Measurements from ENCODE around the gene ALDH3B1. TPM values are rescaled to one million over a fixed set of nuclear protein-coding genes. Genes with fewer than 3 reads are reported as not detected.

ALDH3B1 gene
- total and polyA plus RNA-seq, 10 of the 15 experiments (the other 5 are each of a cell fraction or from before 2014, with no cell fraction given): 0.03 to 0.37 (median 0.17) TPM; not detected in 3

DNA sequence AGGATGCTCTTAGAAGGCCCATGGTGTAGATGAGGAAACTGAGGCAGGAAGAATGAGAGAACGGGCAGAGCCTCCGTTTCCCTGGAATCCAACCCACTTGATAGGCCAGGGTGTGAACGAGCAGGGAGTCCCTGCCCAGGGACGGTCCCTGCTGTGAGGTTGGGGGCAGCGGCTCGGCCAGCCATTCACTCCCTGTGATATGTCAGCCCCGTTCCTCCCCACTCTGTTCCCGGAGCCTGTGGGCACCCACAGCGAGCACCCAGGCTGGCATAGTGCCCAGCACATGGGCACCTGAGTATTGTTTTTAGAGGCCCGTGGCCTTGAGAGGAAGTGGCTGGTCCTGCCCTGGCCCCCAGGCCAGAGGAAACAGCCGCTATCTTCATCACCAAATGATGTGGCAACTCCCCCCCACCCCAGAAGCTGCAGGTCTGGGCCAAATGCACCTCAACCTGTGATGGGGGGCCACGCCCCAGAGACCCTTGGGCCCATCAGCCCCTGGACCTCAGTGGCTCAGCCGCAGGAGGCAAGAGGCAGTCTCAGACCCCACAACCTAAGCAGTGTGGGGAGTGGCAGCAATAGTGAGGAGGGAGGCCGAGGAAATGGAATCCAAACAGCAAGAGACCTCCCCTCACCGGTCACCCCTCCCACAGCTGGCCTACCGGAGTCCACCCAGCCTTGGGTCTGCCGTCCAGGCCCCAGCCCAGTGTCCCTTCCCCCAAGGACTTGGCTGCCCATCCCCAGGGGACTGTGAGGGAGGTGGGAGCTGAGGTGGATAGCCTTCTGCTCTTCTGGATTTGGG is 2.1 kb downstream of the ALDH3B1 start:
- DNase-seq (ENCODE audit: low read depth, low spot score) (no peak), ATAC-seq (no peak), FAIRE-seq (no peak)
- BruUV-seq (replicated peaks): no TSS peak
- ChIA-PET POLR2A (no interaction called here), RAD21 (ENCODE audit: unreplicated experiment) (interaction anchor here (1.0 kb wide), 1 partner anchor 184 kb away, joined by 3 read pairs; no protein-coding TSS in a partner anchor), SMC1A (ENCODE audit: uncharacterized antibody, unreplicated experiment) (no interaction called here), CTCF (no interaction called here)
- in situ Hi-C loops (cut with MboI) (no loop called here), intact Hi-C loops (cut with micrococcal nuclease; ENCODE audit: unreplicated experiment) (no loop called here)
- Histone ChIP-seq H3K4me3 (no peak overlapping the region), H3K27me3 (replicated peaks in 1 of 2; ENCODE audit: control insufficient read depth in 2 of 2, insufficient read depth in 2 of 2, low read length in 1 of 2) (no peaks in the 10 kb centered on the region), H4K20me1 (ENCODE audit: control insufficient read depth, insufficient read depth) (no peaks in the 10 kb centered on the region), H3K4me1 (ENCODE audit: control insufficient read depth, insufficient read depth, low read length) (peaks cover 15% of the 10 kb centered on the region), H3K36me3 (ENCODE audit: control insufficient read depth in 2 of 2, insufficient read depth in 2 of 2, low read length in 1 of 2) (no peaks in the 10 kb centered on the region), H3K79me2 (ENCODE audit: control insufficient read depth, insufficient read depth, low read length) (no peaks in the 10 kb centered on the region), H3K27ac (ENCODE audit: control insufficient read depth, insufficient read depth) (no peak overlapping the region), H2AFZ (ENCODE audit: control insufficient read depth, low read depth, low read length) (no peak overlapping the region), H3K9ac (ENCODE audit: control insufficient read depth, insufficient read depth, low read length) (no peak overlapping the region), H3K4me2 (ENCODE audit: control insufficient read depth, insufficient read depth) (no peak overlapping the region), H3K9me3 (replicated peaks; ENCODE audit: control insufficient read depth, insufficient read depth, low read length) (no peaks in the 10 kb centered on the region)
- WGBS (ENCODE audit: insufficient coverage, insufficient replicate concordance, low lambda C conversion rate, missing lambda C conversion rate): 51% methylated on average over 17 of the region's 17 CpGs
- TF ChIP-seq, protein P1, sequence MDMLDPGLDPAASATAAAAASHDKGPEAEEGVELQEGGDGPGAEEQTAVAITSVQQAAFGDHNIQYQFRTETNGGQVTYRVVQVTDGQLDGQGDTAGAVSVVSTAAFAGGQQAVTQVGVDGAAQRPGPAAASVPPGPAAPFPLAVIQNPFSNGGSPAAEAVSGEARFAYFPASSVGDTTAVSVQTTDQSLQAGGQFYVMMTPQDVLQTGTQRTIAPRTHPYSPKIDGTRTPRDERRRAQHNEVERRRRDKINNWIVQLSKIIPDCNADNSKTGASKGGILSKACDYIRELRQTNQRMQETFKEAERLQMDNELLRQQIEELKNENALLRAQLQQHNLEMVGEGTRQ (IDR thresholded peaks at IDR 0.05; ENCODE audit: borderline replicate concordance, low read depth, low read length): no peak
- TF ChIP-seq, protein P2, sequence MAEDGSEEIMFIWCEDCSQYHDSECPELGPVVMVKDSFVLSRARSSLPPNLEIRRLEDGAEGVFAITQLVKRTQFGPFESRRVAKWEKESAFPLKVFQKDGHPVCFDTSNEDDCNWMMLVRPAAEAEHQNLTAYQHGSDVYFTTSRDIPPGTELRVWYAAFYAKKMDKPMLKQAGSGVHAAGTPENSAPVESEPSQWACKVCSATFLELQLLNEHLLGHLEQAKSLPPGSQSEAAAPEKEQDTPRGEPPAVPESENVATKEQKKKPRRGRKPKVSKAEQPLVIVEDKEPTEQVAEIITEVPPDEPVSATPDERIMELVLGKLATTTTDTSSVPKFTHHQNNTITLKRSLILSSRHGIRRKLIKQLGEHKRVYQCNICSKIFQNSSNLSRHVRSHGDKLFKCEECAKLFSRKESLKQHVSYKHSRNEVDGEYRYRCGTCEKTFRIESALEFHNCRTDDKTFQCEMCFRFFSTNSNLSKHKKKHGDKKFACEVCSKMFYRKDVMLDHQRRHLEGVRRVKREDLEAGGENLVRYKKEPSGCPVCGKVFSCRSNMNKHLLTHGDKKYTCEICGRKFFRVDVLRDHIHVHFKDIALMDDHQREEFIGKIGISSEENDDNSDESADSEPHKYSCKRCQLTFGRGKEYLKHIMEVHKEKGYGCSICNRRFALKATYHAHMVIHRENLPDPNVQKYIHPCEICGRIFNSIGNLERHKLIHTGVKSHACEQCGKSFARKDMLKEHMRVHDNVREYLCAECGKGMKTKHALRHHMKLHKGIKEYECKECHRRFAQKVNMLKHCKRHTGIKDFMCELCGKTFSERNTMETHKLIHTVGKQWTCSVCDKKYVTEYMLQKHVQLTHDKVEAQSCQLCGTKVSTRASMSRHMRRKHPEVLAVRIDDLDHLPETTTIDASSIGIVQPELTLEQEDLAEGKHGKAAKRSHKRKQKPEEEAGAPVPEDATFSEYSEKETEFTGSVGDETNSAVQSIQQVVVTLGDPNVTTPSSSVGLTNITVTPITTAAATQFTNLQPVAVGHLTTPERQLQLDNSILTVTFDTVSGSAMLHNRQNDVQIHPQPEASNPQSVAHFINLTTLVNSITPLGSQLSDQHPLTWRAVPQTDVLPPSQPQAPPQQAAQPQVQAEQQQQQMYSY (CRISPR knock-in tag; IDR thresholded peaks at IDR 0.05): no peak
- TF ChIP-seq SREBF1 (IDR thresholded peaks at IDR 0.05; ENCODE audit: low read length) (no peak), GATAD2B (conservative IDR thresholded peaks at IDR 0.05; ENCODE audit: low read depth) (no peak), ZNF274 (IDR thresholded peaks at IDR 0.05; ENCODE audit: insufficient read depth, insufficient read length) (no peak), WRNIP1 (IDR thresholded peaks at IDR 0.05; ENCODE audit: borderline replicate concordance, low read depth, low read length) (no peak), REST (IDR thresholded peaks at IDR 0.05; ENCODE audit: low read depth, low read length) (no peak)
- TF ChIP-seq, protein P3, sequence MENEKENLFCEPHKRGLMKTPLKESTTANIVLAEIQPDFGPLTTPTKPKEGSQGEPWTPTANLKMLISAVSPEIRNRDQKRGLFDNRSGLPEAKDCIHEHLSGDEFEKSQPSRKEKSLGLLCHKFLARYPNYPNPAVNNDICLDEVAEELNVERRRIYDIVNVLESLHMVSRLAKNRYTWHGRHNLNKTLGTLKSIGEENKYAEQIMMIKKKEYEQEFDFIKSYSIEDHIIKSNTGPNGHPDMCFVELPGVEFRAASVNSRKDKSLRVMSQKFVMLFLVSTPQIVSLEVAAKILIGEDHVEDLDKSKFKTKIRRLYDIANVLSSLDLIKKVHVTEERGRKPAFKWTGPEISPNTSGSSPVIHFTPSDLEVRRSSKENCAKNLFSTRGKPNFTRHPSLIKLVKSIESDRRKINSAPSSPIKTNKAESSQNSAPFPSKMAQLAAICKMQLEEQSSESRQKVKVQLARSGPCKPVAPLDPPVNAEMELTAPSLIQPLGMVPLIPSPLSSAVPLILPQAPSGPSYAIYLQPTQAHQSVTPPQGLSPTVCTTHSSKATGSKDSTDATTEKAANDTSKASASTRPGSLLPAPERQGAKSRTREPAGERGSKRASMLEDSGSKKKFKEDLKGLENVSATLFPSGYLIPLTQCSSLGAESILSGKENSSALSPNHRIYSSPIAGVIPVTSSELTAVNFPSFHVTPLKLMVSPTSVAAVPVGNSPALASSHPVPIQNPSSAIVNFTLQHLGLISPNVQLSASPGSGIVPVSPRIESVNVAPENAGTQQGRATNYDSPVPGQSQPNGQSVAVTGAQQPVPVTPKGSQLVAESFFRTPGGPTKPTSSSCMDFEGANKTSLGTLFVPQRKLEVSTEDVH (IDR thresholded peaks at IDR 0.05; ENCODE audit: low read depth, partially characterized antibody): no peak
- TF ChIP-seq, protein P4, sequence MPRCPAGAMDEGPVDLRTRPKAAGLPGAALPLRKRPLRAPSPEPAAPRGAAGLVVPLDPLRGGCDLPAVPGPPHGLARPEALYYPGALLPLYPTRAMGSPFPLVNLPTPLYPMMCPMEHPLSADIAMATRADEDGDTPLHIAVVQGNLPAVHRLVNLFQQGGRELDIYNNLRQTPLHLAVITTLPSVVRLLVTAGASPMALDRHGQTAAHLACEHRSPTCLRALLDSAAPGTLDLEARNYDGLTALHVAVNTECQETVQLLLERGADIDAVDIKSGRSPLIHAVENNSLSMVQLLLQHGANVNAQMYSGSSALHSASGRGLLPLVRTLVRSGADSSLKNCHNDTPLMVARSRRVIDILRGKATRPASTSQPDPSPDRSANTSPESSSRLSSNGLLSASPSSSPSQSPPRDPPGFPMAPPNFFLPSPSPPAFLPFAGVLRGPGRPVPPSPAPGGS (IDR thresholded peaks at IDR 0.05; ENCODE audit: borderline replicate concordance, insufficient read depth, low read depth, low read length, poor library complexity, severe bottlenecking): no peak
